GM12878 (cell line): ENCODE data around the gene KRT78. TPM values are rescaled to one million over a fixed set of nuclear protein-coding genes. Genes with fewer than 3 reads are reported as not detected.

ENCODE experiments used
- ATAC-seq: fragments of 200-7000 bp; cut with Tn5 transposase; 3 replicates; pipeline ENCODE4 v1.9.1; 2020; ENCODE audit warnings: mild to moderate bottlenecking, moderate library complexity
- BruUV-seq: library from RNA; stranded (reverse); fragments of 400-500 nt; replicated peaks from 2 replicates; lab custom pipeline; 2021; lab: Mats Ljungman, UMichigan
- CTCF ChIA-PET: fragments of 300-600 bp; sonication (Branson Sonifier 250); formaldehyde crosslinking; extraction: SDS; loops from one replicate; lab custom pipeline; 2021; ENCODE audit warnings: inconsistent platforms; lab: Yijun Ruan, JAX
- POLR2A ChIA-PET: fragments of 350-600 bp; formaldehyde crosslinking; extraction: SDS; loops from one replicate; lab custom pipeline; 2021; ENCODE audit warnings: inconsistent platforms; lab: Charles Lee
- RAD21 ChIA-PET: fragments of 300-600 bp; sonication (Branson Sonifier 250); formaldehyde crosslinking; loops from one replicate; lab custom pipeline; 2023; ENCODE audit warnings: antibody characterized with exemption; ENCODE audit not compliant: unreplicated experiment; lab: Charles Lee
- SMC1A ChIA-PET: fragments of 300-600 bp; sonication (Branson Sonifier 250); formaldehyde crosslinking; loops from one replicate; lab custom pipeline; 2023; ENCODE audit not compliant: unreplicated experiment, uncharacterized antibody; lab: Charles Lee
- DNase-seq: peaks from one replicate; pipeline ENCODE4 v3.0.0-alpha.2; 2011; ENCODE audit warnings: low read depth, low spot score
- FAIRE-seq: peaks from 3 replicates; lab custom pipeline; 2011; peaks lifted over from hg19 to GRCh38; lab: Jason Lieb, UNC
- H2AFZ ChIP-seq: 2 replicates; pipeline ENCODE4 v1.6.0; 2011; ENCODE audit warnings: low read depth, low read length, control low read depth; ENCODE audit not compliant: control insufficient read depth
- H3K27ac ChIP-seq: 2 replicates; pipeline ENCODE4 v1.5.1; 2011; ENCODE audit warnings: control low read depth; ENCODE audit not compliant: control insufficient read depth, insufficient read depth
- H3K27me3 ChIP-seq, 2 experiments: replicated peaks in 1 of 2; 2 replicates each; pipeline versions ENCODE4 v1.6.0 to v1.6.1; 2011; ENCODE audit warnings: low read length in 1 of 2; ENCODE audit not compliant: control insufficient read depth in 2 of 2, insufficient read depth in 2 of 2
- H3K36me3 ChIP-seq, 2 experiments: 2 replicates each; pipeline ENCODE4 v1.5.1; 2011; ENCODE audit warnings: low read length in 1 of 2; ENCODE audit not compliant: control insufficient read depth in 2 of 2, insufficient read depth in 2 of 2
- H3K4me1 ChIP-seq: 2 replicates; pipeline ENCODE4 v1.6.1; 2011; ENCODE audit warnings: mild to moderate bottlenecking, low read length, moderate library complexity, mixed read lengths; ENCODE audit not compliant: control insufficient read depth, insufficient read depth
- H3K4me2 ChIP-seq: 2 replicates; pipeline ENCODE4 v1.6.0; 2011; ENCODE audit warnings: control low read depth; ENCODE audit not compliant: control insufficient read depth, insufficient read depth
- H3K4me3 ChIP-seq: fragments of 200-600 bp; sonication (generic); 2 replicates; pipeline ENCODE4 v1.5.1; 2016
- H3K79me2 ChIP-seq: 2 replicates; pipeline ENCODE4 v1.6.0; 2011; ENCODE audit warnings: low read length; ENCODE audit not compliant: control insufficient read depth, insufficient read depth
- H3K9ac ChIP-seq: 2 replicates; pipeline ENCODE4 v1.8.0; 2011; ENCODE audit warnings: low read length, control low read depth, mixed read lengths; ENCODE audit not compliant: control insufficient read depth, insufficient read depth
- H3K9me3 ChIP-seq: replicated peaks from 3 replicates; pipeline ENCODE4 v1.5.1; 2011; ENCODE audit warnings: mild to moderate bottlenecking, low read length; ENCODE audit not compliant: control insufficient read depth, insufficient read depth
- H4K20me1 ChIP-seq: 2 replicates; pipeline ENCODE4 v1.6.0; 2011; ENCODE audit not compliant: control insufficient read depth, insufficient read depth
- BCL11A ChIP-seq: IDR thresholded peaks from 2 replicates; pipeline ENCODE4 v1.6.1; 2011; ENCODE audit warnings: low read depth, low read length
- CHD1 ChIP-seq: IDR thresholded peaks from 2 replicates; pipeline ENCODE4 v1.6.1; 2012; ENCODE audit warnings: low read depth, low read length, improper control_type of control experiment
- CHD4 ChIP-seq: fragments of 200-600 bp; sonication (generic); IDR thresholded peaks from 2 replicates; pipeline ENCODE4 v1.6.1; 2016; ENCODE audit warnings: mild to moderate bottlenecking
- CREB1 ChIP-seq: IDR thresholded peaks from 2 replicates; pipeline ENCODE4 v1.6.1; 2012; ENCODE audit warnings: low read depth, mild to moderate bottlenecking, inconsistent platforms
- DPF2 ChIP-seq: fragments of 450-650 bp; IDR thresholded peaks from 2 replicates; pipeline ENCODE4 v1.6.1; 2017; ENCODE audit warnings: mild to moderate bottlenecking
- ESRRA ChIP-seq: IDR thresholded peaks from 2 replicates; pipeline ENCODE4 v1.6.1; 2012; ENCODE audit warnings: mild to moderate bottlenecking, low read length, improper control_type of control experiment
- FOXK2 ChIP-seq: fragments of 450-650 bp; IDR thresholded peaks from 2 replicates; pipeline ENCODE4 v1.6.1; 2017; ENCODE audit warnings: mild to moderate bottlenecking, moderate library complexity
- MAX ChIP-seq: IDR thresholded peaks from 2 replicates; pipeline ENCODE4 v1.6.1; 2012; ENCODE audit warnings: low read depth, low read length, improper control_type of control experiment
- RAD51 ChIP-seq: fragments of 450-650 bp; IDR thresholded peaks from 2 replicates; pipeline ENCODE4 v1.6.1; 2016; ENCODE audit warnings: moderate library complexity, mild to moderate bottlenecking, inconsistent platforms
- SIN3A ChIP-seq: IDR thresholded peaks from 2 replicates; pipeline ENCODE4 v1.6.1; 2012; ENCODE audit warnings: low read depth, low read length, improper control_type of control experiment
- SMARCA5 ChIP-seq: fragments of 450-650 bp; IDR thresholded peaks from 2 replicates; pipeline ENCODE4 v1.6.1; 2017; ENCODE audit warnings: mild to moderate bottlenecking
- SMC3 ChIP-seq: IDR thresholded peaks from 2 replicates; pipeline ENCODE4 v1.6.1; 2011; ENCODE audit warnings: low read length, improper control_type of control experiment, borderline replicate concordance
- SREBF1 ChIP-seq: IDR thresholded peaks from 2 replicates; pipeline ENCODE4 v1.6.1; 2012; ENCODE audit warnings: mild to moderate bottlenecking, low read length
- STAT3 ChIP-seq: IDR thresholded peaks from 2 replicates; pipeline ENCODE4 v1.6.1; 2011; ENCODE audit warnings: low read depth, low read length, improper control_type of control experiment
- TAF1 ChIP-seq: IDR thresholded peaks from 2 replicates; pipeline ENCODE4 v1.6.1; 2011; ENCODE audit warnings: mild to moderate bottlenecking, low read depth, low read length, borderline replicate concordance
- ZNF207 ChIP-seq: fragments of 450-650 bp; IDR thresholded peaks from 2 replicates; pipeline ENCODE4 v1.6.1; 2014; ENCODE audit warnings: antibody characterized with exemption, mild to moderate bottlenecking, borderline replicate concordance
- ZNF274 ChIP-seq: IDR thresholded peaks from one replicate; pipeline ENCODE4 v1.8.0; 2011; ENCODE audit not compliant: insufficient read length, insufficient read depth
- in situ Hi-C: fragments of 300-500 bp; cut with MboI; formaldehyde crosslinking; loops from 9 replicates; pipeline ENCODE4 v1.14.3; 2018; ENCODE audit warnings: mixed read lengths
- intact Hi-C: fragments of 100-400 bp; cut with micrococcal nuclease; formaldehyde crosslinking; loops from one replicate; pipeline ENCODE4 v1.14.2; 2022; ENCODE audit not compliant: unreplicated experiment
- polyA plus RNA-seq, 11 experiments: library from polyadenylated mRNA; depleted of rRNA in 4 of 11; unstranded in 6 of 11; stranded (reverse) in 5 of 11; fragments of >200 nt; fragmentation: Nextera tagmentation in 4 of 11; fragmentation: Illumina TruSeq in 1 of 11; extraction: Ambion mirVana in 4 of 11; extraction: Trizol in 1 of 11; gene quantifications; 1 replicate in 1 of 11; 2 replicates in 10 of 11; pipeline versions ENCODE4 v1.2.1 to v1.2.3, GENCODE V29; 2011 to 2016; ENCODE audit warnings: inconsistent platforms in 2 of 11, missing spikeins in 2 of 11, low read depth in 1 of 11
- total RNA-seq, 4 experiments: library from RNA; depleted of rRNA in 3 of 4; stranded (reverse); fragments of >200 nt in 3 of 4; fragmentation: Illumina TruSeq in 1 of 4; extraction: Trizol in 1 of 4; gene quantifications; 2 replicates each; pipeline versions ENCODE4 v1.2.1 to v1.2.3, GENCODE V29; 2013 to 2021
- TF ChIP-seq, protein P1 (sequence below): fragments of 450-650 bp; IDR thresholded peaks from 2 replicates; pipeline ENCODE4 v1.6.1; 2017; ENCODE audit warnings: borderline replicate concordance
- TF ChIP-seq, protein P2 (sequence below), 3 experiments: IDR thresholded peaks in 2 of 3; conservative IDR thresholded peaks in 1 of 3; 2 replicates each; pipeline ENCODE4 v1.5.1; 2011; ENCODE audit warnings: low read depth in 3 of 3, low read length in 3 of 3, mild to moderate bottlenecking in 3 of 3, control low read depth in 2 of 3, moderate library complexity in 2 of 3, inconsistent platforms in 1 of 3, mixed read lengths in 1 of 3; ENCODE audit not compliant: control insufficient read depth in 2 of 3, insufficient read depth in 1 of 3; ENCODE audit errors: extremely low read depth in 1 of 3

KRT78 gene
- total and polyA plus RNA-seq, 10 of the 15 experiments (the other 5 are each of a cell fraction or from before 2014, with no cell fraction given): 0.07 TPM; not detected in 9

DNA sequence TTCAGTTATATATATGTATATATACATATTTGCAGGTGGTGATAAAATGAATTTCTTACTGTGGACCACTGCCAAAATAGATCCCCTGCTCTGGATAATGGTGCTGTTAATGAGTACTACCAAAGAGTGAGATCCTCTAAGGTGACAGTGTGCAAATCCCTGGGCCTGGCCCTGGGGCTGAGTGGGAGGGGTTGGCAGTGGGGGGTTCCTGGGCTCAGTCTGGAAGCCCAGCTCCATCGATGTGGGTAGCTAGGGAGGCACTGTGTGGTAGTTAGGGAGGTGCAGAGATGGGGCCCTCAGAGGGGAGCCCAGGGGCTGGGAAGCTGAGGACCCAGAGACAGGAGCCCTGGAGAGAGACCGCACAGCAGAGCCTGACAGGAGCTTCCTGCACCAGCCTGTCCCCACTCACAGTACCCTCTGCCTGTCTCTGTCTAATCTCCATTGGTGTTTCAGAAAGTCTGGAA, 47.0 kb upstream of the KRT78 start (continued):
- TF ChIP-seq RAD51: no peak
- TF ChIP-seq, protein P1, sequence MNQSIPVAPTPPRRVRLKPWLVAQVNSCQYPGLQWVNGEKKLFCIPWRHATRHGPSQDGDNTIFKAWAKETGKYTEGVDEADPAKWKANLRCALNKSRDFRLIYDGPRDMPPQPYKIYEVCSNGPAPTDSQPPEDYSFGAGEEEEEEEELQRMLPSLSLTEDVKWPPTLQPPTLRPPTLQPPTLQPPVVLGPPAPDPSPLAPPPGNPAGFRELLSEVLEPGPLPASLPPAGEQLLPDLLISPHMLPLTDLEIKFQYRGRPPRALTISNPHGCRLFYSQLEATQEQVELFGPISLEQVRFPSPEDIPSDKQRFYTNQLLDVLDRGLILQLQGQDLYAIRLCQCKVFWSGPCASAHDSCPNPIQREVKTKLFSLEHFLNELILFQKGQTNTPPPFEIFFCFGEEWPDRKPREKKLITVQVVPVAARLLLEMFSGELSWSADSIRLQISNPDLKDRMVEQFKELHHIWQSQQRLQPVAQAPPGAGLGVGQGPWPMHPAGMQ: no peak

GRCh38 chr12:52892974-52893373, 44.2 kb upstream of the KRT78 start:
- H3K27me3 ChIP-seq: no peaks in the 10 kb centered on the region
- H2AFZ ChIP-seq: no peak overlapping the region
- ATAC-seq (no peak), DNase-seq (no peak), FAIRE-seq (no peak)
- H3K27ac ChIP-seq: no peak overlapping the region
- no peaks in the 10 kb centered on the region for H4K20me1 ChIP-seq
- POLR2A ChIA-PET: no interaction called here
- in situ Hi-C loops (no loop called here), intact Hi-C loops (no loop called here)
- CTCF ChIA-PET: interaction anchor here (2.8 kb wide), 1 partner anchor 87 kb away, joined by 7 read pairs; no protein-coding TSS in a partner anchor
- TF ChIP-seq STAT3 (no peak), CHD1 (no peak), SMARCA5 (no peak), MAX (no peak), SREBF1 (no peak), CHD4 (no peak), BCL11A (no peak), DPF2 (no peak), ZNF207 (no peak), SMC3 (no peak), ZNF274 (no peak), TAF1 (no peak), SIN3A (no peak), FOXK2 (no peak), ESRRA (no peak), CREB1 (no peak)
- TF ChIP-seq, protein P2, sequence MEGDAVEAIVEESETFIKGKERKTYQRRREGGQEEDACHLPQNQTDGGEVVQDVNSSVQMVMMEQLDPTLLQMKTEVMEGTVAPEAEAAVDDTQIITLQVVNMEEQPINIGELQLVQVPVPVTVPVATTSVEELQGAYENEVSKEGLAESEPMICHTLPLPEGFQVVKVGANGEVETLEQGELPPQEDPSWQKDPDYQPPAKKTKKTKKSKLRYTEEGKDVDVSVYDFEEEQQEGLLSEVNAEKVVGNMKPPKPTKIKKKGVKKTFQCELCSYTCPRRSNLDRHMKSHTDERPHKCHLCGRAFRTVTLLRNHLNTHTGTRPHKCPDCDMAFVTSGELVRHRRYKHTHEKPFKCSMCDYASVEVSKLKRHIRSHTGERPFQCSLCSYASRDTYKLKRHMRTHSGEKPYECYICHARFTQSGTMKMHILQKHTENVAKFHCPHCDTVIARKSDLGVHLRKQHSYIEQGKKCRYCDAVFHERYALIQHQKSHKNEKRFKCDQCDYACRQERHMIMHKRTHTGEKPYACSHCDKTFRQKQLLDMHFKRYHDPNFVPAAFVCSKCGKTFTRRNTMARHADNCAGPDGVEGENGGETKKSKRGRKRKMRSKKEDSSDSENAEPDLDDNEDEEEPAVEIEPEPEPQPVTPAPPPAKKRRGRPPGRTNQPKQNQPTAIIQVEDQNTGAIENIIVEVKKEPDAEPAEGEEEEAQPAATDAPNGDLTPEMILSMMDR (IDR thresholded peaks at IDR 0.05 in 2 of 3, conservative IDR thresholded peaks at IDR 0.05 in 1 of 3; ENCODE audit: control insufficient read depth in 2 of 3, extremely low read depth in 1 of 3, insufficient read depth in 1 of 3, low read depth in 3 of 3, low read length in 3 of 3): no peak
- H3K36me3 ChIP-seq: no peaks in the 10 kb centered on the region
- BruUV-seq: no TSS peak
- no peak overlapping the region for H3K4me3 ChIP-seq
- no peak overlapping the region for H3K9ac ChIP-seq
- H3K79me2 ChIP-seq: no peaks in the 10 kb centered on the region
- SMC1A ChIA-PET: interaction anchor here (0.5 kb wide), 1 partner anchor 192 kb away, joined by 3 read pairs; no protein-coding TSS in a partner anchor
- H3K4me2 ChIP-seq: no peak overlapping the region
- no peaks in the 10 kb centered on the region for H3K4me1 ChIP-seq
- RAD21 ChIA-PET: no interaction called here
- no peaks in the 10 kb centered on the region for H3K9me3 ChIP-seq
